Erythroblast (primary cell): ENCODE data around the gene CTH.
"Not testable (repeated sequence)": the region's sequence is repeated elsewhere in the genome, so short reads cannot be mapped to it uniquely, and the experiment has no call there.

ENCODE experiments used
- GATA1 ChIP-seq: IDR thresholded peaks from 2 replicates; pipeline ENCODE4 v1.6.1; 2011; ENCODE audit warnings: low read depth, mild to moderate bottlenecking, control low read depth, low read length, moderate library complexity
- POLR2A ChIP-seq: IDR thresholded peaks from 2 replicates; pipeline ENCODE4 v1.6.1; 2011; ENCODE audit warnings: mild to moderate bottlenecking, low read length

DNA sequence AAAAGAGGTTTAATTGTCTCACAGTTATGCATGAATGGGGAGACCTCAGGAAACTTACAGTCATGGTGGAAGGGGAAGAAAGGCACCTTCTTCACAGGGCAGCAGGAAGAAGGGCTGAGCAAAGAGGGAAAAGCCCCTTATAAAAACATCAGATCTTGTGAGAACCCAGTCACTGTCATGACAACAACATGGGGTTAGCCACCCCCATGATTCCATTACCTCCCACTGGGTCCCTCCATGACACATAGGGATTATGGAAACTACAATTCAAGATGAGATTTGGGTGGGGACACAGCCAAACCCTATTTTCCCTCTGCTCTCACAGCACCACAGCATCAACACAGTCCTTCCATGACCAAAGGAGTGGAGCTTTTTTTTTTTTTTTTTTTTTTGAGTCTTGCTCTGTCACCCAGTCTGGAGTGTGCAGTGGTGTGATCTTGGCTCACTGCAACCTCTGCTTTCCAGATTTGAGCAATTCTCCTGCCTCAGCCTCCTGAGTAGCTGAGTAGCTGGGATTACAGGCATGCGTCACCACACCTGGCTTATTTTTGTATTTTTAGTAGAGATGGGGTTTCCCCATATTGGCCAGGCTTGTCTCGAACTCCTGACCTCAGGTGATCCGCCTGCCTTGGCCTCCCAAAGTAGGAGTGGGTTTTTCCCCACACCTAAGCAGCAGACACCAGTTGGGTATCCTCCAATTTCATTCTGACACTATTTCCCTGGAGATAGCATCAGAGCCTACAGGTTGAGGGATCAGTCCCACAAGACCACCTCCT is 41.3 kb downstream of the CTH start:
- TF ChIP-seq POLR2A, GATA1: not testable (repeated sequence)
